ENCODE data around the gene SLC45A3. TPM values are rescaled to one million over a fixed set of nuclear protein-coding genes. Genes with fewer than 3 reads are reported as not detected.

Gene SLC45A3
- total RNA-seq, 1 donor from 2014 or later: 1.2 TPM

Other genes with a start within 250 kb of the SLC45A3 start
- 2.1 TPM for gene BLACAT1, start 224.5 kb downstream of the SLC45A3 start, total RNA-seq
- 3.5 TPM for gene CDK18, start 175.8 kb downstream of the SLC45A3 start, total RNA-seq
- 28.8 TPM for gene ELK4, start 48.5 kb downstream of the SLC45A3 start, total RNA-seq
- gene NUCKS1, start 69.7 kb upstream of the SLC45A3 start, total RNA-seq: 99.3 TPM
- gene RAB29, start 95.0 kb upstream of the SLC45A3 start, total RNA-seq: 7.0 TPM
- gene SLC41A1, start 132.7 kb upstream of the SLC45A3 start, total RNA-seq: 7.2 TPM
- gene PM20D1, start 169.6 kb upstream of the SLC45A3 start, total RNA-seq: not detected